ENCODE data around the gene COL26A1.
"Not testable (repeated sequence)": the region's sequence is repeated elsewhere in the genome, so short reads cannot be mapped to it uniquely, and the experiment has no call there.

Gene COL26A1

GRCh38 chr7:101502466-101503098 is 139.9 kb downstream of the COL26A1 start:
- DNase-seq (ENCODE audit: low read depth): no peak

GRCh38 chr7:101505510-101505909 is 142.8 kb downstream of the COL26A1 start:
- DNase-seq (ENCODE audit: low read depth): not testable (repeated sequence)

DNA sequence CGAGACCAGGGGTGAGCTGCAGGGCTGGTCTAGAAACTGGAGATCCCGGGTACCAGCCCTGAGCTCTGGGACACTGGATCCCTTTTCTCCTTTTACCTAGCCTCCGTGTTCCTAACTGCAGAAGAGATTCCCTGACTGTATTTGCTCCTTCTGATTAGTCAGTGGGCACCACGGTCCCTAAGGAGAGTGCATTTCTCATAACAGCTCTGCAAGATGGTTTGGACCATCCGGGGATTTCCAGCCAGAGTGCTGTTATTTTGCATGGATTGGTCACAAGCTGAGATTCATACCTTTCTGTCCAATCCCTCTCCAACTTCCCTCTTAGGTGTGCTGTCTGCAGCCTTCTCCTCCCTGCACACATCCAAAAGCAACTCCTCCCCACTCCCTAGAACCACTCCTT is 143.9 kb downstream of the COL26A1 start:
- DNase-seq (ENCODE audit: low read depth): no peak

GRCh38 chr7:101507327-101507726 is 144.7 kb downstream of the COL26A1 start:
- DNase-seq (ENCODE audit: low read depth): no peak

DNA sequence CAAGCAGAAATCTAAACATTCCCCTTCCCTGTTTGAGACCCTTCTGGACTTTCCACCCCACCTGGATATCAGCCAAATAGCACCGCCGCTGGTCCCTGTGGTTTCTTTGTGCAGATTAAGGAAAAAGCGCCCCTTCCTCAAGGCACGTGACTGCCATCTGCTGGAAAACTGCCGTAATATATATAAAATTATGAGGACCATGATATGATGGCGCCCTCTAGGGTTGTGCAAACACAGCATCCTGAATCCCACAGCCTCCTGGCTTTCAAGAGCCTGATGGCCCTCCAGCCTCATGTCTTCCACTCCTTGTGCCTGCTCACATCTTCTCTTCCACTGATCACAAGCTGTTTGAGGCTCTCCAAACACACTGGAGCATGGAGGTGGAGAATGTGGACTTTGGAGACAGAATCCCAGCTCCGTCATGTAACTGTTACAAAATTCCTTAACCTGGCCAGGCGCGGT is 145.1 kb downstream of the COL26A1 start:
- no peak for DNase-seq (ENCODE audit: low read depth)

DNA sequence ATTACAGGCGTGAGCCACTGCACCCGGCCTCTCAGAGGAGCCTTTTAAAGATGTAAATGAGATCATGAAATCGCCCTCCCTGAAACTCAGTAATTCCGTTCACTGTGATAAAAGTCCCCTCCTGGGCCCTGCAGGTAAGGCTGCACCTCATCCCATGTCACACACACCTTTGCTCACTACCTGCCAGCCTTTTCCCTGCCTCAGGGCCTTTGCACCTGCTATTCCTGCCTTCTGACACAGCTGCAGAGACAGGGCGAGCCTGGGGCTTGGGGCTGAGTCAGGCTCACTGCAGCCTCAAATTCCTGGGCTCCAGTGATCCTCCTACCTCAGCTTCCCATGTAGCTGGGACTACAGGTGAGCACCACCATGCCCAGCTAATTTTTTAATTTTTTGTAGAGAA is 147.6 kb downstream of the COL26A1 start:
- no peak for DNase-seq (ENCODE audit: low read depth)

- DNase-seq (ENCODE audit: low read depth): no peak
These were observed 149.3 kb downstream of the COL26A1 start for GRCh38 chr7:101511965-101512364.

DNA sequence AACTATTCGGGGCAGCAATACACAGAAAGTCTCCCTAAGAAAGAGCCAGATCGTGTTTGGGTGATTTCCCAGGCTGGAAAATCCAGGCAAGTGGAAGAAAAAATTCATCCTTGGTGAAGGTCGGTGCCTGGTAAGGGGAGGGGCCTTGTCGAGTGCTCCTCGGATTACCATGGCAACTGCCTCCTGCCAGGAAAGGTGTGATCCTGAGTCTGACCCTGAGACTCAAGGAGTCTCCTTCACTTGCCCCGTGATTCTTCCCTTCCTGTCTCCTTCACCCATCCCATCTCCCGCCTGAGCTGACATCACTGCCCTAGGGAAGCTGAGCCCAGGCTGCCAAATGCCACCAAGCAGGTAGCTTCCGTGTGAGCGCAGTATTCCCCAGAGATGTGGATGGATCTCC is 154.2 kb downstream of the COL26A1 start:
- DNase-seq (ENCODE audit: low read depth): no peak

DNA sequence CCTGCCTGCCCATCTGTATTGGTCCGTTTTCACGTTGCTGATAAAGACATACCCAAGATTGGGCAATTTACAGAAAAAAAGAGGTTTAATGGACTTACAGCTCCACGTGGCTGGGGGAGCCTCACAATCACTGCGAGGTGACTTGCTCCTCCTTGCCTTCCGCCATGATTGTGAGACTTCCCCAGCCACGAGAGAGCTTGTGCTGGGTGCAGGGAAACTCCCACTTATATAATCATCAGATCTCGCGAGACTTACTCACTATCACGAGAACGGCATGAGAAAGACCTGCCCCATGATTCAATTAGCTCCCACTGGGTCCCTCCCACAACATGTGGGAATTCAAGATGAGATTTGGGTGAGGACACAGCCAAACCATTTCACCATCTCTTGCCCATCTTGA is 154.6 kb downstream of the COL26A1 start:
- DNase-seq (ENCODE audit: low read depth): no peak

GRCh38 chr7:101518336-101518735 is 155.7 kb downstream of the COL26A1 start:
- DNase-seq (ENCODE audit: low read depth): no peak

DNA sequence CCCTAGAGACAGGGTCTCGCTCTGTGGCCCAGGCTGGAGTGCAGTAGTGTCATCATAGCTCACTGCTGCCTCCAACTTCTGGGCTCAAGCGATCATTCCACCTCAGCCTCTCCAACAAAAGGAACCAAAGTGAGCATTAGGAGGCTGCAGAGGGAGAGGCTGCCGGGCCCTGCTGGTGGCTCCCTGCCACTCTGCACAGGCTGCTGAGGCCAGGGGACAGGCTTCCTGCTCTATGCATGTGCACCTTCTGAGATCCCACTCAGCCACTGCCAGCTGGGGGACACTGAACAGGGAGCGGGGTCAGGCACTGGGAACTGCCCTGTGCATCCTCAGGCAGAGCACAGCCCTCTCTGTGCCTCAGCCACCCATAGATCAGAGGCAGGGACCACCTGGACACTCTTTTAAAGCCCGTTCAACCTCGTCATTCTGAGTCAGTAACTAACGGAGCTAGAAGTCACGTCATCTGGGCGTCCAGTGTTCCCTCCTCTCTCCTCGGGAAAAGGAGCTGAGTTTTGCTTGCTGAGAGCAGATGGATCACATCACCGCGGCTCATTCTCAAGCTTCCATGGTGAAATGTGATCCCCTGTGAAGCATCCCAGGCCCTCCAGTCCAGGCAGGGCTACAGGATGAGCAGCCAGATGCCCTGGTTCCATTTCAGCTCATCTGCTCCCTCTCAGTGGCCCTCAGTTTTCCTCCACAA is 156.8 kb downstream of the COL26A1 start:
- no peak for DNase-seq (ENCODE audit: low read depth)

DNA sequence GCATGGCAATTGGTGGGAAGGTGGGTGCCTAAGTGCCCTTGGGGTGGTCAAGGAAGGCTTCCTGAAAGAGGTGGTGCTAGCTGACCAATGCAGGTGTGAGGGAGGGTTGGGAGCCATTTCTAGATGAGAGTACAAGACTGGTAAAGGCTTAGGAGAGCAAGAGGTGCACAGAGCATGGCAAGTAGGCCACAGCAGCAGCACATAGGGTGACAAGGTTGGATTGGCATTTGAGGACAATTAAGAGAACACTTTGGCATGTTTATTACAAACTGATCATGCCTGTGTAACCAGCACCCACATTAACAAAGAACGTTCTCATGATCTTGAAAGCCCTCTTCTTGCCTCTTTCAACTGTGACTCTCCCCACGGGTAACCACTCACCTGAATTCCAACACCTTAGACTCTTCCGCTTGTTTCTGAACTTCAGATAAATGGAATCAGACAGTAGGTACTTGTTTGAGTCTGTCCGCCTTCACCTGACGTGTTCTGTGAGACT is 158.8 kb downstream of the COL26A1 start:
- no peak for DNase-seq (ENCODE audit: low read depth)

DNA sequence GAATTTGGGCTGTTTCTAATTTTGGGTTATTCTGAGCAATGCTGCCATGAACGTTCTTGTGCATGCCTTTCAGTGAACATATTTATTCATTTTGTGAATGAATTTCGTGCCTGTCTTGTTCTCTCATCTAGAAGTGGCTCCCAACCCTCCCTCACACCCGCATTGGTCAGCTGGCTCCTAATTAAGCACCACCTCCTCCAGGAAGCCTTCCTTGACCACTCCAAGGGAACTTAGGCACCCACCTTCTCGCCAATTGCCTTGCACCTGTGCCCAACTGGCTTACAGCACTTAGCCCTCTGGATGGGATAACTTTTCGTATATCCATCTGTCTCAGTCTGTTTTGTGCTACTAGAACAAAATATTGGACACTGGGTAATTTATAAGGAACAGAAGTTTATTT is 159.3 kb downstream of the COL26A1 start:
- no peak for DNase-seq (ENCODE audit: low read depth)

DNA sequence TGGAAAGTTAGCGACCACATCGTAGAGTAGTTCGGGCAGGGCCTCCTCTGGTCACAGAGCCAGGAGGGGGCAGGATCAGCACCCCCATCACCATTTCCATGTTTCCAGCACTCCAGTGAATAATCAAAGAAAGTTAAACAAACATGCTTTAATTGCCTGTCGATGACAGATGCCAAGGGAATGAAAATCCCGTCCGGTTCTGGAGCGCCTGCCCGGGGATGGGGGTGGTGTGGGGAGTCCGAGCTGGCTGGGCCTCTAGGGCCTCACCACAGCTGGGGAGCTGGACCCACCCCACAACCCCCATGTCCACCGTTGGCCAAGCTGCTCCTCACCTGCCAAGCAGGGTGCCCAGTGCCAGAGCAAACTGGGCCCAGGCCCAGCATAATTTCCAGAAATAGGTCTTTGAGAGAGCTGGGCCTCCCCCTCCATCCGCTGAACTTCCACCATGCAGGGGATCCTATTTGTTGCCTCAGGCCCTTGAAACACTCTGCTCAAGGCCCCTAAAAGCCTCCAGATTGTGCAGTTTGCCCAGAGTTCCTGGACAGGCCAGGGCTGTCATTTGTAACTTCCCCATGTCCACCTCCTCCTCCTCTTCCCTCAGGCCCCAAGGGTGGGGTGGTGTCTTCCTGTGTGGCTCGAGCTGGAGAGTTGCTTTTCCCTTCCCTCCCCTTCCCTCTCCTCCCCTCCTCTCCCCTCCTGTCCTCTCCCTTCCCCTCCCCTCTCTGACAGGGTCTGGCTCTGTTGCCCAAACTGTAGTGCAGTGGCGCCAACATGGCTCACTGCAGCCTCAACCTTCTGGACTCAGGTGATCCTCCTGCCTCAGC is 165.4 kb downstream of the COL26A1 start:
- DNase-seq (ENCODE audit: low read depth): no peak

GRCh38 chr7:101529560-101529959 is 166.9 kb downstream of the COL26A1 start:
- no peak for DNase-seq (ENCODE audit: low read depth)

DNA sequence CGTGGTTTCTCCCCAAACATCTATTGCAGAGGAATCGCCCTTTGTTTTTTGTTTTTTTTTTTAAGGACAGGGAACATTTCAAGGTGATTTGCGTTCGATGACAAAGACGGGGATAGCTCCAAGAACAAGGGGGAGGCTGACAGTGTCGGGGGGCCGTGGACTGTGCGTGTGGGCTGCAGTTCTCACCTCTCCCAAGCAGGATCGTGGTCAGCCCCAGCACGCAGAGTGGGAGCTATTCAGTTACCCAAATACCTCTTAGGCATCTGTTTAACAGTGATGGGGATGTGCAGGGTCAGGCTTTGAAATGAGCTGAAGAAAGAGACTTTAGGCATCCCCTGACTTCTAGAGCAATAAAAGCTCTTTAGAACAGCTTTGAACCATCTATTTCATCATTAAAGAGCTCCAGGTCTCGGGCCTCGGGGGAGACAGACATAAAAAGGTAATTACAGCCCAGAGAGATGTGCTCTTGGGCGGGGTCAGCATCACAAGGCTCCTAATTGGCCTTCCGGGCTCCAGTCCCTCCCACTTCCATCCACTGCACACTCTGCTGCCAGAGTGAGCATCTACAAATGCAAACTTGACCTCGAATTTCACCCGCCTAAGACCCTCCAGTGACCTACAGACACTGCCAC is 169.2 kb downstream of the COL26A1 start:
- no peak for DNase-seq (ENCODE audit: low read depth)

- no peak for DNase-seq (ENCODE audit: low read depth)
These were observed 169.9 kb downstream of the COL26A1 start for GRCh38 chr7:101532400-101533102.

GRCh38 chr7:101533103-101533465 is 170.4 kb downstream of the COL26A1 start:
- no peak for DNase-seq (ENCODE audit: low read depth)

DNA sequence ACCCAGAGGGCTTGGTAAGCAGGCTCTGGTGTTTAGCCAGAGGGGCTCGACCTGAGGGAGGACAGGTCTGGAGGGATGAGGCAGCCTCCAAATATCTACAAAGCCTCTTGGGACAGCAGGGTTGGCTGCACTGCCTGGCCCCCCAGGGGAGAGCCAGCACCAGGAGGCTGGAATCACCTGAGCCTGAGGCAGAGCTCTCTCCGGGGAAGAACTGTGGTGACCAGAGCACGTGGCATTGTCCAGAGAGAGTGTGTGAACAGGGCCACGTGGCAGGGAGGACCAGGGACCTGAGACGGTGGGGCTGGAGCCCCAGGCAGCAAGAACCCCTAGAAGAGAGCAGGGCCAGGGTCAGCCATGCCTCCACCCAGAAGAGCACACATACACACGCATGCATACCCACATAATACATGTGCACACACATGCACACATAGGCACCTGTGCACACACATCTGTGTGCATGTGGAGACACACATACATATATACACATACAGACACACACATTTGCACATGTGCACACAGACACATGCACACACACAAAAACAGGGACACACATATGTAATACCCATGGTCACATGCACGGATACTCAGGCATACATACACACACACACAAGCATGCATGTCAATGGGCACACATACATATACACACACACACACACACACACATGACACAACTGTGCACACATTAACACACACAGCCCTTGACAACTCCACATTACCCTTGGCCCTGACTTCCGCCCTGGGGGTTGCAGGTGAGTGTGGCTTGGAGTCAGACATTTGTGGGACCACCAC is 171.5 kb downstream of the COL26A1 start:
- DNase-seq (ENCODE audit: low read depth): no peak

DNA sequence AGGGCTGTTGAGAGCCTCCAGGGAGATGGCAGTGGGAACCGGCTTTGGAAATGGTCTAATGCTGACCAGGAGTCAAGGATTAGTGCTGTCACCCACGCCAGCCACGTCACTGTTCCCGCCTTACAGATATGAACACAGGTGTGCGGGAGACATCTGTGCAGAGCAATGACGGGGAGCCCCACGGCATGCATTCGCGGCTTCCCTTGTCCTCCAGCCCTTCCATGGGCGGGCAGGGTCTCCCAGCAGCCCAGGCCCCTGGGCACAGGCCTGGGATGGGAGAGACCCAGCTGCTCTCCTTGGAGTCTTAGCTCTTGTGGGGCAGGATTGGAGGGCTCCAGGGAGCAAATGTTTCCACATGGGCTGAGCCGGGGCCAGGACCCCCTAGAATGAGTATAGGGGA is 172.2 kb downstream of the COL26A1 start:
- no peak for DNase-seq (ENCODE audit: low read depth)

DNA sequence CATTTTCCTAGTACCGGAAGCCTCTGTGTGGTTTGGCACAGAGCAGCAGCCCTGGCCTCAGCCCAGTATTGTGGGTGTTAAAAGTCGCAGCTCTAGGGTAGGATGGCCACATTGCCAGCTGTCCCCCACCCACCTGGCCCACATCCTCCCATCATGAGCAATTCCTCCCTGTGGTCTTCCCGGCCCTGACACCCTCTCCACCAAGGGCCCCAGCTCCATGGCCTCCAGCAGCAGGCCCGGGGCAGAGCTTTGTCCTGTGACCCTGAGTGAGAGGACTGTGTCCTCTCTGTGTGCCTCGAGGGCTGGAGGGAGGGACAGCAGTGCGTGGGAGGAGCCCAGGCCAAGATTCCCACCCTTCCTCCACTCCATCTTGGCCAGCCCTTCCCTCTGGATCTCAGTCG is 172.7 kb downstream of the COL26A1 start:
- no peak for DNase-seq (ENCODE audit: low read depth)

Data from HS-27A (cell line).